ENCODE measurements around the gene UVSSA. TPM values are rescaled to one million over a fixed set of nuclear protein-coding genes. Genes with fewer than 3 reads are reported as not detected.

UVSSA gene
- polyA plus RNA-seq, 10 donors, result 4.5 to 10.9 (median 8.2) TPM

GRCh38 chr4:1406394-1406980, 59.5 kb downstream of the UVSSA start, which contains the start of gene NKX1-1:
NKX1-1 (minus strand) TSS chr4:1406442; CDS start chr4:1406442, 0 bp downstream.
- no peak for DNase-seq

GRCh38 chr4:1406981-1407656, 60.1 kb downstream of the UVSSA start:
- DNase-seq, result no peak

GRCh38 chr4:1407657-1408333, 60.8 kb downstream of the UVSSA start:
- DNase-seq, result no peak

GRCh38 chr4:1408418-1408817, 61.4 kb downstream of the UVSSA start:
- DNase-seq, result no peak

GRCh38 chr4:1409079-1409478, 62.1 kb downstream of the UVSSA start:
- DNase-seq, result no peak

GRCh38 chr4:1409491-1410425, 62.8 kb downstream of the UVSSA start:
- DNase-seq, result no peak

GRCh38 chr4:1410491-1411325, 63.7 kb downstream of the UVSSA start:
- peak; percentile 45 to 90 (median 83) for DNase-seq

GRCh38 chr4:1411436-1412375, 64.7 kb downstream of the UVSSA start:
- DNase-seq, result no peak

- DNase-seq, result no peak
Measured at GRCh38 chr4:1412376-1413203, 65.6 kb downstream of the UVSSA start.

- DNase-seq, result no peak
Measured at GRCh38 chr4:1413204-1413663, 66.2 kb downstream of the UVSSA start.

GRCh38 chr4:1413687-1414479, 66.9 kb downstream of the UVSSA start:
- DNase-seq, result no peak

- no peak for DNase-seq
Measured at GRCh38 chr4:1414831-1415680, 68.0 kb downstream of the UVSSA start.

GRCh38 chr4:1415681-1415981, 68.6 kb downstream of the UVSSA start:
- DNase-seq, result no peak

GRCh38 chr4:1416051-1416947, 69.3 kb downstream of the UVSSA start:
- DNase-seq, result no peak

- no peak for DNase-seq
Measured at GRCh38 chr4:1416948-1417260, 69.9 kb downstream of the UVSSA start.

Data from muscle of back (tissue), 11 donors.